HL-60 (cell line): ENCODE data around the gene TMPRSS3.

Experiments used
- CTCF ChIP-seq: IDR thresholded peaks from one replicate; pipeline ENCODE4 v1.5.1; 2011; ENCODE audit warnings: low read length, control low read depth, inconsistent platforms; ENCODE audit not compliant: insufficient read depth
- POLR2AphosphoS5 ChIP-seq: IDR thresholded peaks from 2 replicates; pipeline ENCODE4 v1.6.1; 2012; ENCODE audit warnings: low read depth
- REST ChIP-seq: IDR thresholded peaks from 2 replicates; pipeline ENCODE4 v1.6.1; 2012; ENCODE audit warnings: low read depth; ENCODE audit not compliant: insufficient replicate concordance

GRCh38 chr21:42421018-42421793, 25.4 kb upstream of the TMPRSS3 start:
- TF ChIP-seq CTCF (no peak), POLR2AphosphoS5 (no peak), REST (no peak)
